Ovary (tissue), 3 donors: ENCODE results near the gene COL4A3.

Experiments used
- EP300 ChIP-seq: sonication (generic); formaldehyde crosslinking; IDR thresholded peaks from one replicate; pipeline ENCODE4 v1.6.1; 2017; ENCODE audit warnings: antibody characterized with exemption
- TF ChIP-seq, protein P1 (sequence below), 3 donors: fragments of 450-650 bp in 2 of 3; fragments of 200-600 bp in 1 of 3; IDR thresholded peaks; one replicate each; pipeline versions ENCODE4 v1.5.1 to v1.8.0; 2016 to 2022; ENCODE audit warnings: antibody characterized with exemption in 3 of 3, mild to moderate bottlenecking in 1 of 3
- donor health status: DM: no; HTN: no; CAD: no.

DNA sequence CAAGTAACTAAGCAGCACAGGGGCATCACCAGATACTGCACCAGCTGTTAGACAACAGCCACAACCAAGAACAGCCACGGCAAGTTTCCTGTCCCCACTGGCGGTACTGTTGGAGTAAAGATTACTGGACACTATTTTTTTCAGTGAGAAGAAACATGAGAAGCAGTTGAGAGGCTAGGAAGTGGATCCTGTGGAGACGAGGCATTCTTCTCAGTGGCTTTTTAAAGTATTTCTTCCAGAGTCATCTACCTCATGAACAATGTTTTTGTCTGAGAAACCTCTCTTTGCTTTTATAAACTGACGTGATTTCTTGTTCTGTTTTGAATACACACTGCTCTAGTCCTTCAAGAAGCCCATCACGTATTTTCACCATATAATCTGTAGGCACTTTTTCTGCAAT lies 195.9 kb downstream of the COL4A3 start:
- no peak for TF ChIP-seq EP300
- TF ChIP-seq, protein P1, sequence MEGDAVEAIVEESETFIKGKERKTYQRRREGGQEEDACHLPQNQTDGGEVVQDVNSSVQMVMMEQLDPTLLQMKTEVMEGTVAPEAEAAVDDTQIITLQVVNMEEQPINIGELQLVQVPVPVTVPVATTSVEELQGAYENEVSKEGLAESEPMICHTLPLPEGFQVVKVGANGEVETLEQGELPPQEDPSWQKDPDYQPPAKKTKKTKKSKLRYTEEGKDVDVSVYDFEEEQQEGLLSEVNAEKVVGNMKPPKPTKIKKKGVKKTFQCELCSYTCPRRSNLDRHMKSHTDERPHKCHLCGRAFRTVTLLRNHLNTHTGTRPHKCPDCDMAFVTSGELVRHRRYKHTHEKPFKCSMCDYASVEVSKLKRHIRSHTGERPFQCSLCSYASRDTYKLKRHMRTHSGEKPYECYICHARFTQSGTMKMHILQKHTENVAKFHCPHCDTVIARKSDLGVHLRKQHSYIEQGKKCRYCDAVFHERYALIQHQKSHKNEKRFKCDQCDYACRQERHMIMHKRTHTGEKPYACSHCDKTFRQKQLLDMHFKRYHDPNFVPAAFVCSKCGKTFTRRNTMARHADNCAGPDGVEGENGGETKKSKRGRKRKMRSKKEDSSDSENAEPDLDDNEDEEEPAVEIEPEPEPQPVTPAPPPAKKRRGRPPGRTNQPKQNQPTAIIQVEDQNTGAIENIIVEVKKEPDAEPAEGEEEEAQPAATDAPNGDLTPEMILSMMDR (IDR thresholded peaks at IDR 0.05), result no peak
